AG04449 (cell line): ENCODE data around the gene HDAC4.

ENCODE experiments used
- CTCF ChIA-PET: fragments of 350-600 bp; formaldehyde crosslinking; extraction: SDS; loops from one replicate; lab custom pipeline; 2021; ENCODE audit warnings: antibody characterized with exemption; lab: Yijun Ruan, JAX
- POLR2A ChIA-PET: fragments of 400-600, 350-600 bp; formaldehyde crosslinking; extraction: SDS; loops from one replicate; lab custom pipeline; 2020; ENCODE audit warnings: antibody characterized with exemption, inconsistent platforms; lab: Yijun Ruan, JAX
- DNase-seq: peaks from one replicate; pipeline ENCODE4 v3.0.0-alpha.2; 2010; ENCODE audit warnings: low read depth, low spot score
- H3K4me3 ChIP-seq: 2 replicates; pipeline ENCODE4 v1.5.1; 2011; ENCODE audit warnings: low read depth, mild to moderate bottlenecking, control low read depth, low read length
- CTCF ChIP-seq: IDR thresholded peaks from one replicate; pipeline ENCODE4 v1.5.1; 2011; ENCODE audit warnings: mild to moderate bottlenecking, moderate library complexity, low read length, control low read depth, inconsistent platforms; ENCODE audit not compliant: insufficient read depth; ENCODE audit errors: missing control alignments

HDAC4 gene

GRCh38 chr2:239160226-239161143 is 240.3 kb downstream of the HDAC4 start:
- ChIA-PET POLR2A (no interaction called here), CTCF (no interaction called here)
- TF ChIP-seq CTCF: no peak
- H3K4me3 ChIP-seq: no peak overlapping the region
- no peak for DNase-seq

GRCh38 chr2:239159476-239159911 is 241.3 kb downstream of the HDAC4 start:
- no peak overlapping the region for H3K4me3 ChIP-seq
- TF ChIP-seq CTCF: no peak
- POLR2A ChIA-PET: no interaction called here
- CTCF ChIA-PET: interaction anchor here (1.8 kb wide), 1 partner anchor 12 kb away, joined by 4 read pairs; no protein-coding TSS in a partner anchor
- DNase-seq: no peak

GRCh38 chr2:239158641-239159475 is 242.0 kb downstream of the HDAC4 start:
- no peak overlapping the region for H3K4me3 ChIP-seq
- POLR2A ChIA-PET: no interaction called here
- CTCF ChIA-PET: interaction anchor here (1.8 kb wide), 1 partner anchor 12 kb away, joined by 4 read pairs; no protein-coding TSS in a partner anchor
- TF ChIP-seq CTCF: no peak
- DNase-seq: no peak

- POLR2A ChIA-PET: no interaction called here
- no peak overlapping the region for H3K4me3 ChIP-seq
- DNase-seq: no peak
- TF ChIP-seq CTCF: no peak
- CTCF ChIA-PET: interaction anchor here (1.0 to 1.3 kb wide), 2 partner anchors 14 to 15 kb away, joined by 6 to 8 read pairs; no protein-coding TSS in a partner anchor
Measured at GRCh38 chr2:239157771-239158170, 243.0 kb downstream of the HDAC4 start.

GRCh38 chr2:239157269-239157668 is 243.6 kb downstream of the HDAC4 start:
- H3K4me3 ChIP-seq: no peak overlapping the region
- CTCF ChIA-PET: interaction anchor here (1.0 to 1.3 kb wide), 2 partner anchors 13 to 14 kb away, joined by 6 to 8 read pairs; no protein-coding TSS in a partner anchor
- TF ChIP-seq CTCF: no peak

More at GRCh38 chr2:239157269-239157668, 243.6 kb downstream of the HDAC4 start:
- no peak for DNase-seq
- POLR2A ChIA-PET: no interaction called here
